NCI-H2171 treated with DMSO at 0.1 percent for 48 hours (cell line): ENCODE results near the gene WASF2.
"Not testable (repeated sequence)": the region's sequence is repeated elsewhere in the genome, so short reads cannot be mapped to it uniquely, and the experiment has no call there.

Source experiments
- DNase-seq: peaks from one replicate; lab custom pipeline; 2025; lab: John Stamatoyannopoulos, UW

The WASF2 gene

DNA sequence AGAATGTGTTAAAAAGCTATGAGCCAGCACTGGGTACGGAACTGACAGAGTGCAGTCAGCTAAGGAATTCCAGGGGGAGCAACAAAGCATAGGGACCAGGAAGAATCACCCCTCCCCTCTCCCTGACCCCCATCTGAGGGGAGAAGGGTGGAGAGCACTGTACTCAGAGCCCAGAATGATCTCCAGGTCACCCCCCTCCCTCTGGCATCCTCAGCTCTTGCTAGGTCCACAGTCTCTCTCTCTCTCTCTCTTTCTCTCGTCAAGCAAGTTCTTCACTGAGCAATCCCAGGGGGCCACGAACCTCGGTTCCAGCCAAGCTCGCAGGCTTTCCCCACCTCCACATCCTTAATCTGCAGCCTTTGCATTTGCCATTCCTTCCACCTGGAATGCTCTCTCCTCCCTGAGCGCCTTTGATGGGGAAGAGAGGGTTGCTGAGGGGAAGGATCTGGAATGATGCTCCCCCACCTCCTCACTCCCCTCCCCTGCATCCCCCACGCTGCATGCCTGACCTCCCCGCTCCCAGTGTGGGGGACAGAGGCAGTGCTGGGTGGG is 6.7 kb upstream of the WASF2 start:
- peak; percentile 76 for DNase-seq

DNA sequence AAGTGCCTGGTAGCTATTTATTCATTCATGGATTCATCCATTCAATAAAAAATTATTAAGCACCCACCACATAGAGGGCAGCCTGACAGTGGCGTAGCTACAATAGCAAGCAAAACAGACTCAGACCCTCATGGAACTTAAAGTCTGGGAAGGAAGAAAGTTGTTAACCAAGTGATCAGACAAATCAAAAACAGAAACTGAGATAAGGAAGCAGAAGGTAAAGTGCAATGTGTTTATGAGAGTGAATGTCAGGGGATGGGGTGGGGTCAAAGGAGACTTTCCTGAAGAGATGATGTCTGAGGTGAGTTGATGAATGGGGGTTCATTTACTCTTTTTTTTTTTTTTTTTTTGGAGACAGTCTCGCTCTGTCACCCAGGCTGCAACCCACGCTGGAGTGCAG is 2.8 kb upstream of the WASF2 start:
- no peak for DNase-seq

DNA sequence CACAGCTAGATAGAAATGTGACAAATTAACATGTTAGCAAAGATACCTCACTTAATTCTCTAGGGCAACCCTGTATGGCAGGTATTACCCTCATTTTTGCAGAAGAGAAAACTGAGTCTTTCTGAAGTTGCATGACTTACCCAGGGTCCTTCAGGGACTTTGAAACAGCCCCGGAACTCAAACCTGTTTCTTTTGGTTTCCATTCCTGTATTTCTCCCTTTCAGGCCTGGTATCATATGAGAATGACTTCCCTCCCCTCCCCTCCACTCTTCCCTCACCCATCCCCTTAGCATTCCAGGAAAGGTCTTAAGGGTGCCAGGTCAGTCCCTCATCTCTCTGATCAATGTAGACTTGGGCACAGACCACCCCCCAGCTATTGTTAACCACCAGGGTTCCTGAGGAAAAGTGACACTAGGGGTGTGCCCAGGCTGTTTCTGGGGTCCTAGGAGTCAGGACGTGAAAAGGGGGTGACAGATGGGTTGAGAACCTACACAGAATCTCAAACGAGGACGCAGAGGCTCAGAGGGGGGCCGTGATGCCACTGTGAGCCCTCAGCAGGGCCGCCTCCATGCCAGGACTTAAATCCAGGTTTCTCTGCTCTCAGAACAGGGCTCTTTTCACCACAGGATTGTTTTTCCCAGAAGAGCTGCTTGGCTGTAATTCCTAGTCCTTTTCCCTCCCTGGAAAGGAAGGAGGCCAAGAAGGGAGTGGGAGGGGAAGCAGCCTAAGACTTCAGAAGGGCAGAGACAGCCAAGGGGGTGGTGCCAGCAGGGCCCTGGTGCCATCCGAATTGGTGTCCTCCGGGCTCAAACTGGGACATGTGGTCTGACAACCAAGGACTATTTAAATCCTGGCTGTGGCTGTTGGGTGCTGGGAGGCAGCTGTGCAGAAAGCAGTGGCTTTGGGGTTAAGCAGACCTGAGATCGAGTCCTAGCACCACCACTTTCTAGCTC is 2.1 kb upstream of the WASF2 start:
- no peak for DNase-seq

DNA sequence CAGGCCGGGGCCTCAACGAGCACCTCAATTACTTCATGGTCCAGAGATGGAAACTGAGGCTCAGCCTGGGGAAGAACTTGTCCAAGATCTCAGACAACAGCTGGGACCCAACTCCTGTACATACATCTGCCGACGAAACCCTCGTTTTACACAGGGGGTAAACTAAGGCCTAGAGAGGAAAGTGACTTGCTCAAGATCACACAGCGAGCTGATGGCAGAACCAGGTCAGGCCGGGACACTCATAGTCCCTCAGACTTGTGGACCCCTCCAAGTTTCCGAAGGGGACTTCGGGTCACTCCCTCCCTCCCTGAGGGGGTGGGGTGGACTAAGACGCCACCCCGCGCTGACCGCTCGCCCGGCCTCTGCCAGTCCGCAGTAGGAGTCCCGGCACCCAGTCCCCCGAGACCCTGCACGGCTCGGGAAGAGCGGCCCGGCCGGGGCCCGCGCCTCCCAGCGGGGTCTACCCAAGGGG is 430 bp downstream of the WASF2 start:
- peak; percentile 37 for DNase-seq

DNA sequence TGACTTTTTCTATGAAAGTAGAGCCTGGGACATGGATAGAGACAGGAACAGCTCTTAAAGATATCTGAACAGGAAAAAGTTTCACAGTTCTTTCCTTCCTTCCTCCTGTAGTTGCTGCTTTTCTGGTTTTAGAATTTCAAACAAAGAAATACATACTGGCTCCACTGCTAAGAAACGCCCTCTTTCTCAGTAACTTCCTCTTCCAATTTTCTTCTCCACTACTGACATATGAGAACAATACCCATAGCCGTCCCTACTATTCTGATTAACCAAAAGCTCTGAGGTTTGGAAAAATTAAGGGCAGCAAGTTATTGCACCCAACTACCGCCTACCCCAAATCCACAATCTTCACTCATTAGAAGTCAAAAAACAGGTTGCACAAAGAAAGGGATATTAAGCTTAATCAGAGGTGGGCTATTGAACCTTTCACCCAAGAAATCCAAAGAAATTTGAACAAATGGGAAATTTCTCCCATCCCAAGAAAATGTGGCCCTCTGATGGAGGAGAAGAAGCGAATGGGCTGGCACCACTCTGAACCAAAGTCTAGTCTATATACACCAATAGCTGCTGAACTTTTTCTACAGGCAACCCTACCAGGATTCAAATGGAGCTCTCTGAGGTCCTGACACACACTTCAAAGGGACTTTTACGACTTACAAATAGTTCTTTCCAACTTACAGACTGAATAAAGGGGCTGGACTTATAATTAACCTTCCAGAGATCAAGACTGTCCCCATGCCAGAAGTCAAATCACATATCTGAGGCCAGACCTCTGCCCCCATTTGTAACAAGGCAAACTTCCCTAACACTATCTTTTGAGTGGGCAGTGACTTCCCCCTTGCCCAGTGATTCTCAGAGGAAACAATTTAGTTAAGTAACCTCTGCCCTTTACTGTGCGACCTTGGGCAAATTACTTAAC is 1.7 kb downstream of the WASF2 start:
- no peak for DNase-seq

DNA sequence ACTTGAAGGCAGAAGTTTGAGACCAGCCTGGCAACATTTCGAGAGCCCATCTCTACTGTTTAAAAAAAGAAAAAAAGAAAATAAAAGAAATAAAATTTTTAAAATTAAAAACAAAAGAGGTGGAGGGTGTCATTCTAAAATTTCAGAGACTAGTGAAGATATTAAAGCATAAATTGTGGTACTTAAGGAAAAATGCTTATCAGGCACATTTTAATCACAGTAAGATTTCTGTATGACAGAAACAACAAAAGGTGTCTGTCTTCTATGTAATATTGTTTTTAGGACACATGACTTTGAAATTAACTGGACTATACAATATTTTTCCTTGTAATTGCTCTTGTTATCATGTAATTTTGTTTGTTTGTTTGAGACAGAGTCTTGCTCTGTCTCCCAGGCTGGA is 4.6 kb downstream of the WASF2 start:
- no peak for DNase-seq

DNA sequence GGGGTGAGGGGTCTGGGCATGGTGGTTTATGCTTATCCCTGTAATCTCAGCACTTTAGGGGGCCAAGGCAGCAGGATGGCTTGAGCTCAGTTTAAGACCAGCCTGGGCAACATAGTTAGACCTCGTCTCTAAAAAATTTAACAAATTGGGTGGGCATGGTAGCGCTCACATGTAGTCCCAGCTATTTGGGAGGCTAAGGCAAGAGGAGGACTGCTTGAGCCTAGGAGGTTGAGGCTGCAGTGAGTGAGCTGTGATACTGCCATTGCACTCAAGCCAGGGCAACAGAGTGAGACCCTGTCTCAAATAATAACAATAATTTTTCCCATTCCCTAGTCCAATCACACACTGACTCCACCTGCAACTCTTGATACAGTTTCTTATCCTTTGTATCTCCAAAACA is 6.3 kb downstream of the WASF2 start:
- no peak for DNase-seq

DNA sequence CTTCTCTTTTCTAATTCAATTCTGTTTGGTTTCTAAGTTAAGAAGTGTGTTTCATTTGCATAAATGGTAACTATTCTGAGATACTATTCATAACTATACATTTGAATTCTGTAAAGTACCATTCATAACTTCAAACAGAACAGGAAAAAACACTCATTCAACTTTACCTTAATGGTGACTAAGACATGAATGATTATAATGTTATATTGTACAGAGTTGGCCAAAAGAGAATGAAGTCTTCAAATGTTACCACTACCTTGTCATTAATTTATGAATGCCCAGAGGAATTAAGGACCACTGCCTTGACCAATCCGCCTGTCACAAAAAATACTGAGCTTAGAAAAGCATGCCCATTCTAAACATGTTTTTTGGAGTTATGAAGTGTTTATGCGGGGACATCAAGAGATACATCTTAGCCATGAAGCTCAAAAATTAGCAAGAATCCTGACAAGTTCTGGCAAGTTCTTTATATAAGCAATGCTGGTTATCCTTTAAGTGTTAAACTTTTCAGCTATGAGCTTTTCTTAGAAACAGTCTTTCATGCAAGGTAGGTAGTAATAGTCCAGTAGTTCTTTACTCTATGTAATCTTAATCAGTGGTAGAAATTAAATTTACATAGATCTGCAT is 7.9 kb downstream of the WASF2 start:
- no peak for DNase-seq

DNA sequence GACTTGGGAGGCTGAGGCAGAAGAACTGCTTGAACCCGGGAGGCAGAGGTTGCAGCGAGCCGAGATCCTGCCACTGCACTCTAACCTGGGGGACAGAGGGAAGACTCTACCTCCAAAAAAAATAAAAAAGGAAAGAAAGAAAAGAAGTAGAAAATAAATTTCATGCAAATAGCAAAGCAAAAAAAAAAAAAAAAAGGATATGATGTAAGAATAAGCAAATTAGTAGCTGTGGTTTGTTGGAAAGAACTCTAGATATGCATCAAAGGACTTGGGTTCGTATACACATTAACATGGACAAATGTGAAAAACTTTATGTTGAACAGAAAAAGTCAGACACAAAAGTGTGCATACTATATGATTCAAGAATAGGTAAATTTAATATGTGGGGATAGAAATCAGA is 11.9 kb downstream of the WASF2 start:
- DNase-seq: no peak

DNA sequence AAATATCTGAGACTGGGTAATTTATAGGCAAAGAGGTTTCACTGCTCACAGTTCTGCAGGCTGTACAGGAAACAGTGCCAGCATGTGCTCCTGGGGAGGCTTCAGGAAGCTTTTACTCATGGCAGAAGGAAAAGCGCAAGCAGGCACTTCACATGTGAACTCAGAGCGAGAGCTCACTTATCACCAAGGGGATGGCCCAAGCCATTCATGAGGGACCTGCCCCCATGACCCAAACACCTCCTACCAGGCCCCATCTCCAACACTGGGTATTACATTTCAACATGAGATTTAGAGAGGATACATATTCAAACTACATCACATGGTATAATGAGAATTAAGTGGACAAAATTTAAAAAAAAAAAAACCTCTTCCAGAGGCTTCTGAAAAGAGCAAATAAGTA is 13.7 kb downstream of the WASF2 start:
- DNase-seq: no peak

DNA sequence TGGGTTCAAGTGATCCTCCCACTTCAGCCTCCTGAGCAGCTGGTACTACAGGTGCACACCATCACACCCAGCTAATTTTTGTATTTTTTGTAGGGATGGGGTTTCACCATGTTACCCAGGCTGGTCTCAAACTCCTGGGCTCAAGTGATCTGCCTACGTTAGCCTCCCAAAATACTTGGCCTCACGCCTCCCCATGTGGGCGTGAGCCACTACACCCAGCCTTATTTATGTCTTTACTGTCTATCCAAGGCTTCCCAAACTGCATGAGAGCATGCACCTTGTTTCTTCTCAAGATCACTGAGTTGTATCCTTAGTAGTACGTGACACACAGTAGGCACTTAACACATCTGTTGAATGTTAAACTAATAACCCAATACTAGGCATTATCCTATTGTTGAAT is 14.2 kb downstream of the WASF2 start:
- DNase-seq: no peak

DNA sequence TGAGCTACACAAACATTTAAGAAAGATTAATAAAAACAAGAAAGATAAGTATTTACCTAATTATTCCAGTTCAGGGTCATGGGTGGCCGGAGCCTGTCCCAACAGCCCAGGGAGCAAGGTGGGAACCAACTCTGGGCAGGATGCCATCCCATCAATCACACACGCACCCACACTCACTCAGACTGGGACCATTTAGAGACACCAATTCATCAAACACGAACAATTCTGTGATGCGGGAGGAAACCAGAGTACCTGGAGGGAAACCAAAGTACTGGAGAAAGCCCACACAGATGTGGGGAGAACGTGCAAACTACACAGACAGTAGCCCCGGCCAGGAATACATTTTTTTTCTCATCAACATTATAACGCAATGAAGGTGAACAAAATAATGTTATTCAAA is 16.2 kb downstream of the WASF2 start:
- DNase-seq: no peak

DNA sequence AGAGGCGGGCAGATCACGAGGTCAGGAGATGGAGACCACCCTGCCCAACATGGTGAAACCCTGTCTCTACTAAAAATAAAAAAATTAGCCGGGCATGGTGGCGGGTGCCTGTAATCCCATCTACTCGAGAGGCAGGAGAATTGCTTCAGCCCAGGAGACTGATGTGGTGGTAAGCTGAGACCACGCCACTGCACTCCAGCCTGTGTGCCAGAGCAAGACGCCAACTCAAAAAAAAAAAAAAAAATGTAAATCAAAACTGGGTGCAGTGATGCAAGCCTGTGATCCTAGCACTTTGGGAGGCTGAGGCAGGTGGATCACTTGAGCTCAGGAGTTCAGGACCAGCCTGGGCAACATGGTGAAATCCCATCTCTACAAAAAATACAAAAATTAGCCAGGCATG is 17.9 kb downstream of the WASF2 start:
- DNase-seq: not testable (repeated sequence)

DNA sequence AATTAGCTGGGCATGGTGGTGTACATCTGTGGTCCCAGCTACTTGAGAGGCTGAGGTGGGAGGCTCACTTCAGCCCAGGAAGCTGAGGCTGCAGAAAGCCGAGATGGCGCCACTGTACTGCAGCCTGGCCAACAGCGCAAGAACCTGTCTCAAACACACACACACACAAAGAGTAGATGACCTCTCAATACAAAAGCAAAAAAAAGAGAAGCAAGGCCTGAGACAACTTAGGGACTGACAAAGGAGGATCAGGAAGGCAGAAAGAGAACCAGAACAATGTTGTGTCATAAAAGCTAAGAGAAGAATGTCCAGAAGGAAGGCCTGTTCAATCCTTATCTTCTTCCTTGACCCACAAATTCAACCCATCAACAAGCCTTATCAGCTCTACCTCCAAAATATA is 18.5 kb downstream of the WASF2 start:
- no peak for DNase-seq

DNA sequence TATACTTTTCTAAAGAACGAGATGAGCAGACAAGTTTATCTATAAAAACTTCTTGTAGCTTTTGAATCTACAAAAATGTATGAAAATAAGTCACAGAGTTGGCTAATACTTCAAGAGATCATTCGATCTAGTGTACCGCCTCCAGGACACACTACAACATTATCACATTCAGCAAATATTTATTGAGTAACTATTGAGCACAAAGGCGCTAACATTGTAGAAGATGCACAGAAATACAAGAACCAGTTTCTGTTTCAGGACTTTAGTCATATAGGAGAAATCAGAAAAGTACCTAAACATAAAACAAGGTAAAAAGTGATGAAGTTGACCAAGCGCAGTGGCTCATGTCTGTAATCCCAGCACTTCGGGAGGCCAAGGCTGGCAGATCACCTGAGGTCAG is 20.6 kb downstream of the WASF2 start:
- no peak for DNase-seq

DNA sequence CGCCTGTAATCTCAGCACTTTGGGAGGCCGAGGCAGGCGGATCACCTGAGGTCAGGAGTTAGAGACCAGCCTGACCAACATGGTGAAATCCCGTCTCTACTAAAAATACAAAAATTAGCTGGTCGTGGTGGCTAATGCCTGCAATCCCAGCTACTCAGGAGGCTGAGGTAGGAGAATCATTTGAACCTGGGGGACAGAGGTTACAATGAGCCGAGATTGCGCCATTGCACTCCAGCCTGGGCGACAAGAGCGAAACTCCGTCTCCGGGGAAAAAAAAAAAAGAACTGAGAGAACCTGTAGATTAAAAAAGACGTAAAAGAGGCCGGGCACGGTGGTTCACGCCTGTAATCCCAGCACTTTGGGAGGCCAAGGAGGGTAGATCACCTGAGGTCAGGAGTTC is 21.6 kb downstream of the WASF2 start:
- not testable (repeated sequence) for DNase-seq

DNA sequence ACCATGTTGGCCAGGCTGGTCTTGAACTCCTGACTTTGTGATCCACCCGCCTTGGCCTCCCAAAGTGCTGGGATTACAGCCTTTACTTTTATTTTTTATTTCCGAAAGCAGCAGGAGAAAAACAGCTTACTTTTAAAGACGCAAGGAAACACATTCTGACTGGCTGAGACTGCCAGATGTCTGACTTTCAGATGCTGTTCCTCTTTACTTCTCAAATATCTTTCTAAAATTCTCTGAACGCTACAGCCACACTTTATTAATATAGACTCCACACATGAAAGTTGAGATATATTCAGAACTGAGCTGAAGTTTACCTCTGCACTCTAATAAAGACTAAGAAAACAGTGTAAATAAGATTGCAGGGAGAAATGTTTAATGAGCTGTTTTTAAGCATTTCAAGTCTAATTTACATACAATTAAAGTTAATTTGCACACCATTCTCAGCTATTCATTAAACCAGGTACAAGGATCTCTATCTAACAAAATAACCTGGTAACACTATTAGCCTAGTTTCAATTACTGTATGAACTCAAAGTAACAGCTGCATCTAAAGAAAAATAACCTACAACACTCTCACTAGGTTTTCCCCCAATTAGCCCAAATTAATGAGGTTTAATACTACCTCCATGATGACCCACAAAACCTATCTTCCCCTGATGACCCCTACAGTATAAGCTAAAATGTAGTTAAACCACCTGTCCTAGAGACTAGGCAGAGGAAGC is 24.9 kb downstream of the WASF2 start:
- DNase-seq: no peak

DNA sequence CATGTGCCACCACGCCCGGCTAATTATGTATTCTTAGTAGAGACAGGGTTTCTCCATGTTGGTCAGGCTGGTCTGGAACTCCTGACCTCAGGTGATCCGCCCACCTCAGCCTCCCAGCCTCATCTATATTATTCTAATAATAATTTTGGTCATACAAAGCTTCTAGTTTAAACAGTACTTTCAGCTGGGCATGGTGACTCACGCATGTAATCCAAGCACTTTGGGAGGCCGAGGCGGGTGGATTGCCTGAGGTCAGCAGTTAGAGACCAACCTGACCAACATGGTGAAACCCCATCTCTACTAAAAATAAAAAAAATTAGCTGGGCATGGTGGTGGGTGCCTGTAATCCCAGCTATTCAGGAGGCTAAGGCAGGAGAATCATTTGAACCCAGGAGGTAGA is 26.1 kb downstream of the WASF2 start:
- not testable (repeated sequence) for DNase-seq

DNA sequence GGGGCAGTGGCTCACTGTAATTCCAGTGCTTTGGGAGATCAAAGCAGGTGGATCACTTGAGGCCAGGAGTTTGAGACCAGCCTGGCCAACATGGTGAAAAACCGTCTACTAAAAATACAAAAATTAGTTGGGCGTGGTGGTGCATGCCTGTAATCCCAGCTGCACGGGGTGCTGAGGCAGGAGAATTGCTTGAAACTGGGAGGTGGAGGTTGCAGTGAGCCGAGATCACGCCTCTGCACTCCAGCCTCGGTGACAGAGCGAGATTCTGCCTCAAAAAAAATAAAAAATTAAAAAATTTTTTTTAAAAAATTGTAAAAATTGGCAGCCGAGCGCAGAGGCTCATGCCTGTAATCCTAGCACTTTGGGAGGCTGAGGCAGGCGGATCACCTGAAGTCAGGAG is 31.4 kb downstream of the WASF2 start:
- DNase-seq: not testable (repeated sequence)

DNA sequence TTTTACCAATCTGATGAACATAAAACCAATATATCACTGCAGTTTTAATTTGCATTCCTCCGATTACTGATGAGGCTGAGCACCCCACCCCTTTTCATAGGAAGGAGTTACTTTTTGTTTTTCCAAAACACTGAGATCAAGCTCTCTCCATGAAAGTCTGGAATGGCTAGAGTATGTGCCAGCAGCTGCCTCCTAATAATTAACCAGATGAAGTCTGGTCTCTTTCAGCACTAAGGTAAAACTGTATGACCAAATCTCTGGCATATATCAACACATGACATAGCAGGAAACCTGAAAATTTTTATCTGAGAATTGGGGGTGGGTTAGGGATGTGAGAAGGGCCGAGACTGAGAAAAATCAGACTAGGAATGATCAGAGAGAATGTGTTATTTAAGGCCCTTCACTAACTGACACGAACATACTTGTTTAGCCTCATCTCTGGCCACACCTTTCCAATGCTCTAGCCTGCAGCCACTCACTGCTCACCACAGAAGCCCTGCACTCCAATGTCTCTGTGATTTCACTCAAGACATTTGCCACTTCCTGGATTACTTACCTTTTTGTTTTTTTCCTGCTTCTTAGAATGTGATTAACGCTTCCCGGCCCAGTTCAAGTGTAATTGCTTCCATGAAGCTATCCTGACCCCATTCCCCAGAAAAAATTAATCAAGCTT is 34.7 kb downstream of the WASF2 start:
- DNase-seq: no peak

DNA sequence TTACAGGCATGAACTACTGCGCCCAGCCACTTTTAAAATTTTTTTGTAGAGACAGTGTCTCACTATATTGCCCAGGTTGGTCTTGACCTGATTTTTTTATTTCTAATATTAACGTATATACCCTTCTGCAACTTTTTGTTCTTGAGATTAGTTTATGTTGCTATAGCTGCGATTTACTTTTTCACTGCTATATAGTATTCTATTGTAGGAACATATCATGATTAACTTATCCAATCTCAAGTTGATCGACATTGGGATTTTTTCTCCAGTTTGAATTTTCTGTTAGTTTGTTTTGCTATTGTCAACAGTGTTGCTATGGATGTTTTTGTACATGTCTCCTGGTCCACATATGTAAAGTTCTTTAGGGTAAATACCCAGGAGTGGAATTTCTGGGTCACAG is 35.4 kb downstream of the WASF2 start:
- DNase-seq: no peak
